T follicular helper cell (primary cell): ENCODE results near the gene PLCB1.
"Not testable (repeated sequence)": the region's sequence is repeated elsewhere in the genome, so short reads cannot be mapped to it uniquely, and the experiment has no call there.

Experiments used
- DNase-seq: peaks from one replicate; pipeline ENCODE4 v3.0.0-alpha.2; 2020; ENCODE audit warnings: low read depth

PLCB1 gene

GRCh38 chr20:8787090-8787489 lies 655.0 kb downstream of the PLCB1 start:
- no peak for DNase-seq

- DNase-seq, result no peak
These were observed 656.2 kb downstream of the PLCB1 start for GRCh38 chr20:8788275-8788674.

GRCh38 chr20:8788831-8789230 lies 656.8 kb downstream of the PLCB1 start:
- no peak for DNase-seq

DNA sequence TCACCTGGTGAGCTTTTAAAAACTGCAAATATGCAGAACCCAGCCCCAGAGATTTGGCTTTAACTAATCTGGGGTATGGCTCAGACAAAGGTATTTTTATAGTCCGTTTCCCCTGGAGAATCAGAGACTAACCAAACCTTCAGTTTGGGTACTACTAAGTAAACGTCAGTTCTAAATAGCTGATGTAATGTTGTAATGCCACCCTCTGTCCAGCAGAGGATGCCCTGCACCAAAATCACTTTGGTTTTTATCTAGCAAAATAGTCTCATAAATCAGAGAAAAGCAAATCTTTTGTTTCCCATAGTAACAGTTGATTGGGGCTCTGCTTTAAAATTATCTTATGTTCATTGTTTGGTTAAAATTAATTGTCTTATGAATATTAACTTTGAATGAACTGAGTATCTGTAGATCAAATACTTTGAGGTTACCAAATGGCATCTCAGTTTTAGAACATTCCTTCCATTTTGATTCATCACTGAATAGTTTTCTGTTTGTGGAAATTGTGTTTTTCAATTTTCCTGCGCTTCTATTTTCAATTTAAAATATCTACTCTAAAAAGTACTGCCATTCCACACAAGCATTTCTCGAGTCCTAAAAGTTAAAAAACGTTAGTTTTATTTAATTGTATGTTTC lies 658.5 kb downstream of the PLCB1 start:
- DNase-seq, result no peak

DNA sequence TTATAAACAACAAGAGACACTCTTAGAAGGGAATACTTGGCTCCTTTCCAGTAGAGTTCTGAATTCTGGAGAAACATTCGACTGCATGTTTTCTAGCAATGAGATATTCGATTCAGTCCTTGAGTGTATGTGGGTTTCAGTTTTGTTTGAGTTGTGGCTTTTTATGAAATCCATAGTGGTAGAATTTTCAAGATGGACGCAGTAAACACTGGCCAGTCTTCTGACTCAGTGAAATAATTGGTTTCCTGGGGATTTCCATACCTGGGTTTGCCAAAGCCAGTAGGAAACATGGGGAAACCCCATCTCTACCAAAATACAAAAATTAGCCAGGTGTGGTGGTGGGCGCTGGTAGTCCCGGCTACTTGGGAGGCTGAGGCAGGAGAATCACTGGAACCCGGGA lies 663.3 kb downstream of the PLCB1 start:
- DNase-seq, result no peak

GRCh38 chr20:8796088-8796660 lies 664.1 kb downstream of the PLCB1 start:
- DNase-seq, result no peak

GRCh38 chr20:8798505-8798904 lies 666.4 kb downstream of the PLCB1 start:
- DNase-seq, result no peak

DNA sequence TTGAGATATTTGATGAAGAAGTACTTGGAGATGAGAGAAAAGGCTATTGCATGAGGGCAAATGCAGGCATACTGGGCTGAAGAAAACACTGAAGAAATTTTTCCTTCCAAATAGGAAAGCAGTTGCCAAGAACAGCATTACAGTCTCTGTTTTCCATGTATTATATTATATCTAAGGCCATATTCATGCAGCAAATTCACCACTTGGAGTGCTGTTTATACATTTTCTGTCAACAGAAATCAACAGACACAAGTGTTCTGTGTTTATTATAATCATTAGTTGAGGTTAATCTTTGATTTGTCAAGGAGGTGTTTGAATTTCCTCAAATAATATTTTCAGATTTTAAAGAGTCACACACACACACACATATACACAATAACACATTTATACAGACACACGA lies 668.0 kb downstream of the PLCB1 start:
- no peak for DNase-seq

DNA sequence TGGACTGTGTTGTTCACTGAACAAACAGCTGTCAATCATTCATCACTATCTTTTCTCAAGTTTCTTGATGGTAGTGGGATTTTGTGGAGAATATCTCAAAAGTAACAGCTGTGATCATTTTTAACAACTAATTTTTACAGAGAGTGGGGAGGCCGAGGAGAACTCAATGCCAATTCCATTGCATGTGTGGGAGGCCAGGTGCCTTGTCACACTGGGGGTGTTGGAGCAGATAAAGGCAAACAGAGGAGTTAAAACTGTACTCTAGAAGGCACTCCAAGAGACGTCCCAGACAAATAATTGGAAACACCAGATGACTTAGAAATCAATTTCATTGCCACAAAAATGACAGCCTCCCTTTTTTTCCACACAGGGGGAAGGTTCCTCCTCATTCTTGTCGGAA lies 669.6 kb downstream of the PLCB1 start:
- no peak for DNase-seq

- no peak for DNase-seq
These were observed 671.0 kb downstream of the PLCB1 start for GRCh38 chr20:8803065-8803464.

GRCh38 chr20:8803941-8804340 lies 671.9 kb downstream of the PLCB1 start:
- DNase-seq, result no peak

DNA sequence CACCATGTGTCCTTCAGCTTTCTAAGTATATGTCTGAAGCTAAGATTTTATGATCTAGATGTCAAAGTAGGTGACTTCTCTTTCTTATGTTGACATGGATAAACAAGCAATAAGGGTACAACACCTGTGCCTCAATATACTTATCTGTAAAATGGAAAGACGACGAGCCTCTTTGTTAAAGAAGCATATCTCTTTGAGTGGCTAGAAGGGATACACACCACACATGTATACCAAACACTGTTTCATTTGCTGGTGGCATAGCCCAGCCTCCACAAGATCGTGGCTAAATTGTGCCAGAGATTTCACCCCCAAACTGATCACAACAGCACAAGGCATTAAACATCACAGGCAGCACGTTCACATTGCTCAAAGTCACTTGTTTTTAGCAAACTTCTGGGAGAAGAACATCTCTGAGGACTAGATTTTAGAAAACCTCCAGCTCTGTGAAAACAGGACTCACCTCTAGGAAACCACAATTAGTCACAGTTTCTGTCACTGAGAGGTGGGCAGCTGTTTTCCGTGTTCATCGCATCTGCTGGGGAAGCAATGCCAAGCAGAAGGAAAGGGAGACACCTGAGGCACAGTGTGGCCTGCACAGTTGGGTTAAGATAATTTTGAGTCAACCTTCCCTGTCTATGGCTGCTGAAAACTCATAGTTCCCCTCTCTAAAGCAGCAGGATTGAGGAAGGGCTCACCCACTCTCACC lies 673.8 kb downstream of the PLCB1 start:
- DNase-seq, result no peak

DNA sequence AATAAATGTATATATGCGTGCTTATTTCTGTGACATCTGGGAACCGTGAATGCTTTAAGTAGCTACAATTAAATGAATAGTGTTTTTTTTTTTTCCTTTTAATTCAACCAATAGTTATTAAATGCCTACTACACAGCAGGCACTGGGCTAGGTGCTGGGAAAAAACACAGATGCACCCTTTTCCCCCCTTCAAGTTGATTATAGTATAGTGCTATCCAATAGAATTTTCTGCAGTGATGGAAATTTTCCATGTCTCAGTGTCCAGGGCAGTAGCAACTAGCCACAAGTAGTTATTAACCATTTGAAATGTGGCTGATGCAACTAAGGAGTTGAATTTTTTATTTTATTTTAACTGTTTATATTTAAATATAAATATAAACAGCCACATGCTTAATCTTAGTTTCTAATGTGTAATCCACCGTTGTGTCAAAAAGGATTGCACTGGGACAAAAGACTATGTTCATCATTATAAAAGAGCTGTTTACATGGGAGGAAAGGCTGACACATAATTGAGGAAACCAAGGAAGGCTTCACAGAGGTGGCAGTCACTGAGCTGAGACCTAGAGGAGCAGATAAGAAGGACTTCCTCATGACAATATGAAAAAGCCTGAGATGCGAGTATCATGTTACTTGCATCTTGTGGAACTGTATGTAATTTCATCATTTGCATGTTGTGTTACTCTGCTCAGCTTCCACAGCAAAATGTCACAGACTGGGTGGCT lies 675.6 kb downstream of the PLCB1 start:
- DNase-seq, result no peak

- no peak for DNase-seq
These were observed 676.1 kb downstream of the PLCB1 start for GRCh38 chr20:8808202-8808535.

DNA sequence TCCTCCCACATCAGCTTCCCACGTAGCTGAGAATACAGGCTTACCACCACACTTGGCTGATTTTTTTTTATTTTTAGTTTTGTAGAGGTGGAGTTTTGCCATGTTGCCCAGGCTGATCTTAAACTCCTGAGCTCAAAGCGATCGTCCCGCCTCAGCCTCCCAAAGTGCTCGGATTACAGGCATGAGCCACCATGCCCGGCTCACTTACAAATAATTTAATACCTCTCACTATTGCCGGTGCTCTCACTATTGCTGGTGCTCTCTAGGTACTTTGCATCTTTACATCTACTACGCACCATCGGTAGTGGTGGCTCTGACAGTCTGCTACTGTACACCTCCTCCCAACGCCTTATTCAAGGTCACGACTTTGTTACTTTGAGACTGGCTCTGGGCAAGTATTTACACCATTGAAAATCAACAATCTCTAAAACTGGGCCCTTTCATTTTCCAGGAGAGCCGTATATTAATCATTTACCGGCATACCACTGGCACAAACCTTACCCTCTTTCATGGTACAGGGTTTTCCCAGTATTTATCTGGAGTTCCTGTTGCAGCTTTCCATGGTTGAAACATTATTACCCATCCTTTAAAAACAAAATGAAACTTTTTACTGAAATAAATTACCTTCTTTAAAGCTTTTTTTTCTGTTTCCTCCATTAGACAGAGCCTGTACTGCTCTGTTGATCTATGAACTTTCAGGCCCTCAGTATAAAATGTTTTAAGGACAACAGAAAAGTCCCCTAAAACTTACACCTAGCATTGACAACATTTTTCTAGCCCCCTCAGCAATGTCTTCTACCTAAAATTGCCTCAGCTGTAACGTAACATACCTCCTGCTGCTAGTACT lies 677.3 kb downstream of the PLCB1 start:
- no peak for DNase-seq

GRCh38 chr20:8811801-8812594 lies 679.9 kb downstream of the PLCB1 start:
- DNase-seq, result no peak

GRCh38 chr20:8812817-8813216 lies 680.8 kb downstream of the PLCB1 start:
- no peak for DNase-seq

GRCh38 chr20:8815208-8815607 lies 683.1 kb downstream of the PLCB1 start:
- no peak for DNase-seq

DNA sequence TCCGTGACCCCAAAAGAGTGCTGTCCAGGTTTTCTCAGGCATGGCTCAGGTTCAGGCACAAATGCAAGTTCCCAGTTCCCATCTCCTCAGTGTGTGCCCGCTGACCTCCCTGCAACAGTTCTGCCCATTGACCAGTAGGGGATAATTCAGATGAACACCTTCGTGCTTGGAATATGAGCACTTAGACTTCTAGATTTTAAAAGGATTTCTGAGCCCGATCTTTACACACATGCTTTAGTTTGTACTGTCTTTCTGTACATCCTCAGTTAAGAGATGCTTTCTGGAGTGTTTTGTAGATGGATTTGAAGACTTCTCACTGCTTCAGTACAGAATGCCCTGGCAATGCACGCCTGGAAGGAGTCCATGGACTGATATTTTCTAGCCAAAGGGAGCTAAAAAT lies 697.2 kb downstream of the PLCB1 start:
- DNase-seq, result no peak

GRCh38 chr20:8834294-8834693 lies 702.2 kb downstream of the PLCB1 start:
- DNase-seq, result not testable (repeated sequence)

- no peak for DNase-seq
These were observed 702.8 kb downstream of the PLCB1 start for GRCh38 chr20:8834851-8835250.
